Calu3 (cell line): Measurements from ENCODE around the gene NAB2. TPM values are rescaled to one million over a fixed set of nuclear protein-coding genes. Genes with fewer than 3 reads are reported as not detected.

Experiments
- BruUV-seq: library from RNA; stranded (reverse); fragments of 400-500 nt; replicated peaks from 2 replicates; lab custom pipeline; 2021; lab: Mats Ljungman, UMichigan
- CTCF ChIA-PET: fragments of 300-600 bp; sonication (Branson Sonifier 250); formaldehyde crosslinking; loops from one replicate; lab custom pipeline; 2022; ENCODE audit warnings: antibody characterized with exemption; lab: Charles Lee
- DNase-seq: peaks from one replicate; pipeline ENCODE4 v3.0.0; 2022
- H3K27ac Mint-ChIP-seq: one replicate; pipeline ENCODE4 v1.8.0; 2022; ENCODE audit warnings: mixed read lengths; ENCODE audit not compliant: unreplicated experiment
- H3K27me3 Mint-ChIP-seq: one replicate; pipeline ENCODE4 v1.8.0; 2022; ENCODE audit warnings: mixed read lengths; ENCODE audit not compliant: unreplicated experiment
- H3K36me3 Mint-ChIP-seq: one replicate; pipeline ENCODE4 v1.8.0; 2022; ENCODE audit warnings: mild to moderate bottlenecking, moderate library complexity, mixed read lengths; ENCODE audit not compliant: insufficient read depth, unreplicated experiment
- H3K4me1 Mint-ChIP-seq: one replicate; pipeline ENCODE4 v1.8.0; 2022; ENCODE audit warnings: mild to moderate bottlenecking, low read depth, mixed read lengths; ENCODE audit not compliant: unreplicated experiment
- H3K4me3 Mint-ChIP-seq: one replicate; pipeline ENCODE4 v1.8.0; 2022; ENCODE audit warnings: mild to moderate bottlenecking, low read depth, moderate library complexity, mixed read lengths; ENCODE audit not compliant: unreplicated experiment
- H3K9me3 Mint-ChIP-seq: one replicate; pipeline ENCODE4 v1.8.0; 2022; ENCODE audit warnings: low read depth, mixed read lengths; ENCODE audit not compliant: unreplicated experiment
- intact Hi-C: fragments of 100-400 bp; cut with micrococcal nuclease; formaldehyde crosslinking; loops from one replicate; pipeline ENCODE4 v1.10.0; 2022; ENCODE audit not compliant: unreplicated experiment
- total RNA-seq: library from RNA; stranded (reverse); gene quantifications from 2 replicates; pipeline ENCODE4 v1.2.3, GENCODE V29; 2022
- TF ChIP-seq, protein P1 (sequence below): fragments of 200-600 bp; IDR thresholded peaks from one replicate; pipeline ENCODE4 v1.8.0; 2022; ENCODE audit warnings: antibody characterized with exemption; ENCODE audit not compliant: unreplicated experiment

The NAB2 gene
- total RNA-seq, 1 experiment from 2014 or later = 21.3 TPM

DNA sequence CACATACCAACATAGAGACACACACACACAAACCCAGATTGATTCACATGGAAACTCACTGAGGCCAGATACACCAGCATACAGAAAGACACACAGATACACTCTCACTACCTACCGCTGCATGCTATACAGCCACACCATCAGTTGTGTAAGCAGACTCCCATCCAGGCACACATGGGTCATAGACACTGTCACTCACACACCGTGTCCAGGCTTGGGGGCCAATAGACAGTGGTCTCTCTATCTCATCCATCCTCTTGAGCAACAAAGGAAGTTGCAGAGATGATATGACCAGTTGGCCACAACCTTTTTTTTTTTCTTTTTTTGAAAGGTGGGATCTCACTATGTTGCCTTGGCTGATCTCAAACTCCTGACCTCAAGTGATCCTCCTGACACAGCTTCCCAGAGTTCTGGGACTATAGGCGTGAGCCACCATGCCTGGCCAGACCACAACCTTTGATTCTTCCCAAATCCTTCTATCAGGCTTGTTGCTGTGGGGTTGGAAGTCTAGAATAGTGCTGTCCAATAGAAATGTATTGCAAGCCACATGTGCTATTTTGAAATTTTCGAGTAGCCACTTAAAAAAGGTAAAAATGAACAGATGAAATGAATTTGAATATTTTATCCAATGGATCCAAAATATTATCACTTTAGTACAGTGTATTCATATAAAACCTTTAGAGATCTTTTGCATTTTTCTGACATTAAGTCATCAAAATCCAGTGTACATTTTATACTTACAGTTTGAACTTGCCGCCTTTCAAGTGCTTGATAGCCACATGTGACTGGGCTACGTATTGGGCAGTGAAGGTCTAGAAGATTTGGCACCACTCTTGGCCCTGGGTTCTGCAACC, 51.1 kb downstream of the NAB2 start:
- no peak for DNase-seq
- H3K9me3 Mint-ChIP-seq = no peaks in the 10 kb centered on the region
- TF ChIP-seq, protein P1, sequence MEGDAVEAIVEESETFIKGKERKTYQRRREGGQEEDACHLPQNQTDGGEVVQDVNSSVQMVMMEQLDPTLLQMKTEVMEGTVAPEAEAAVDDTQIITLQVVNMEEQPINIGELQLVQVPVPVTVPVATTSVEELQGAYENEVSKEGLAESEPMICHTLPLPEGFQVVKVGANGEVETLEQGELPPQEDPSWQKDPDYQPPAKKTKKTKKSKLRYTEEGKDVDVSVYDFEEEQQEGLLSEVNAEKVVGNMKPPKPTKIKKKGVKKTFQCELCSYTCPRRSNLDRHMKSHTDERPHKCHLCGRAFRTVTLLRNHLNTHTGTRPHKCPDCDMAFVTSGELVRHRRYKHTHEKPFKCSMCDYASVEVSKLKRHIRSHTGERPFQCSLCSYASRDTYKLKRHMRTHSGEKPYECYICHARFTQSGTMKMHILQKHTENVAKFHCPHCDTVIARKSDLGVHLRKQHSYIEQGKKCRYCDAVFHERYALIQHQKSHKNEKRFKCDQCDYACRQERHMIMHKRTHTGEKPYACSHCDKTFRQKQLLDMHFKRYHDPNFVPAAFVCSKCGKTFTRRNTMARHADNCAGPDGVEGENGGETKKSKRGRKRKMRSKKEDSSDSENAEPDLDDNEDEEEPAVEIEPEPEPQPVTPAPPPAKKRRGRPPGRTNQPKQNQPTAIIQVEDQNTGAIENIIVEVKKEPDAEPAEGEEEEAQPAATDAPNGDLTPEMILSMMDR = no peak
- no peaks in the 10 kb centered on the region for H3K36me3 Mint-ChIP-seq
- H3K27me3 Mint-ChIP-seq = peaks cover 16% of the 10 kb centered on the region
- H3K4me1 Mint-ChIP-seq = no peaks in the 10 kb centered on the region
- H3K27ac Mint-ChIP-seq = no peak overlapping the region
- no peak overlapping the region for H3K4me3 Mint-ChIP-seq
- CTCF ChIA-PET = no interaction called here
- intact Hi-C loops = no loop called here
- no TSS peak for BruUV-seq

DNA sequence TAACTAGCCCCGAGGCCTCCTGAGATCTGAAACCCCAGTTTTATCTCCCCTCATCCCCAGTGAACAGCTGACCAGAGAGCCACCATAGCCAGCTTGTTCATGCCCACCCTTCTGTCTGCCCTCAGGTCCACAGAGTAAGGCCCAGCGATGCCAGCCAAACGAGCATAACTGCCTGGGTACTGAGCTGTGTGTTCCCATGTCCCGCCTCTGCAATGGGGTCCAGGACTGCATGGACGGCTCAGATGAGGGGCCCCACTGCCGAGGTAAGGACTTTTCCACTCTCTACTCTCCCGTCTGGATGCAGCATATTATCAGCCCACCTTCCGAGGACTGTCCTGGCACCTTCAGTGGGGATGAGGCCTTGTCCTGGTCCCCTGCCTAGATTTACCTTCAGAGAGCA, 52.3 kb downstream of the NAB2 start:
- TF ChIP-seq, protein P1 = no peak
- DNase-seq = no peak
- no peaks in the 10 kb centered on the region for H3K36me3 Mint-ChIP-seq
- CTCF ChIA-PET = interaction anchor here (0.9 kb wide), 1 partner anchor 17 kb away, joined by 3 read pairs; no protein-coding TSS in a partner anchor
- intact Hi-C loops = no loop called here
- H3K27me3 Mint-ChIP-seq = peaks cover 16% of the 10 kb centered on the region
- H3K27ac Mint-ChIP-seq = no peak overlapping the region
- H3K9me3 Mint-ChIP-seq = no peaks in the 10 kb centered on the region
- no peak overlapping the region for H3K4me3 Mint-ChIP-seq
- BruUV-seq = no TSS peak
- H3K4me1 Mint-ChIP-seq = no peaks in the 10 kb centered on the region

DNA sequence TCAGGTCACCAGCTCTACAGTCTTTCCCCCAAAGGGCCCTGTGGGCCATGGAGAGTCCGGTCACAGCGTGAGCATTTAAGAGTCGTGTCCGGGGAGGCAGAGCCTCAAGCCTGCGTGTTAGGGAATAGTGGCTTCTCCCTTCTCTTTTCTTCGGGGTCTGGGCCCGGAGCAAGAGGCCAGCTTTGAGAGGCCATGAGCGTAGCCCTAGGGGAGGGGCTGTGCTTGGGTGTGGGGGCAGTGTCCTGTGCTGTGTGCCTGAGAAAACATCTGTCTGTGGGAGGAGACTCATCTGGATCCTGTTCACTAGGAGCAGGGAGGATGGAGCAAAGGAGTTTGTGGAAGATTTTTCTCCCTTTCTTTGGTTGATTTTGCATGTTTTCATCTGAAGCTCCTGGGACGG, 53.2 kb downstream of the NAB2 start:
- H3K4me1 Mint-ChIP-seq = peaks cover 2% of the 10 kb centered on the region
- no peak for DNase-seq
- H3K9me3 Mint-ChIP-seq = no peaks in the 10 kb centered on the region
- no peaks in the 10 kb centered on the region for H3K36me3 Mint-ChIP-seq
- intact Hi-C loops = no loop called here
- no peak overlapping the region for H3K4me3 Mint-ChIP-seq
- TF ChIP-seq, protein P1 = no peak
- H3K27me3 Mint-ChIP-seq = peaks cover 16% of the 10 kb centered on the region
- H3K27ac Mint-ChIP-seq = no peak overlapping the region
- CTCF ChIA-PET = interaction anchor here (0.9 kb wide), 1 partner anchor 18 kb away, joined by 3 read pairs; no protein-coding TSS in a partner anchor
- BruUV-seq = no TSS peak

DNA sequence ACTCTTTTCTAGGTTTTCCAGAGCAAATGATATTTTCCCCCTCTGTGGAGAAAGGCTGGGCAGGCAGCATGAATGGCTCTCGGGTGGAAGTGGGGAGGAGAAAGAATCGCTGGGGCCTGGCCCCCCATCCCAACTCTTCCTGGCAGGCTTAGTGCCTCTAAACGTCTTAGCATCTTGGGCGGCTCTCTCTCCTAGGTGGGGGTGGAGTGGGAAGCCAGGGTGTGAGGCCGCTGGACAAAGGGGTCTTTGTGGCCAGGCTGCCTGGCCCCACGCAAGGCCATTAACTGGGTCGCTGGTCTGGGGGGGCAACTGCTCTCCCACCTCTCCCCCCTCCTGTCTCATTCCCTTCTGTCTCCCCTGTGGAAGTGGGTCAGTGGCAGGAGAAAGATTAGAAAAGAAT, 53.8 kb downstream of the NAB2 start:
- TF ChIP-seq, protein P1 = no peak
- peaks cover 16% of the 10 kb centered on the region for H3K27me3 Mint-ChIP-seq
- no peak overlapping the region for H3K4me3 Mint-ChIP-seq
- BruUV-seq = no TSS peak
- peaks cover 8% of the 10 kb centered on the region for H3K4me1 Mint-ChIP-seq
- H3K36me3 Mint-ChIP-seq = peaks cover 5% of the 10 kb centered on the region
- intact Hi-C loops = no loop called here
- no peaks in the 10 kb centered on the region for H3K9me3 Mint-ChIP-seq
- H3K27ac Mint-ChIP-seq = no peak overlapping the region
- no peak for DNase-seq
- CTCF ChIA-PET = interaction anchor here (0.5 kb wide), 1 partner anchor 486 kb away, joined by 3 read pairs; no protein-coding TSS in a partner anchor
